Uterus (tissue), 4 donors: ENCODE measurements around the gene GMPR. TPM values are rescaled to one million over a fixed set of nuclear protein-coding genes. Genes with fewer than 3 reads are reported as not detected.
A peak's percentile ranks its signal among the peaks of the same experiment; 100 is the strongest.

Experiments
- DNase-seq, 2 donors: peaks; one replicate each; pipeline ENCODE4 v3.0.0-alpha.2; 2019 to 2020
- H3K27ac ChIP-seq, 2 donors: fragments of 200-600 bp; sonication (generic); 1 replicate in 1 of 2; 2 replicates in 1 of 2; pipeline ENCODE4 v1.5.1; 2016 to 2018
- H3K27me3 ChIP-seq, 2 donors: fragments of 200-600 bp; sonication (generic); one replicate each; pipeline ENCODE4 v1.5.1; 2018 to 2019; ENCODE audit warnings: control low read depth in 1 of 2
- H3K36me3 ChIP-seq, 2 donors: fragments of 200-600 bp; sonication (generic); one replicate each; pipeline ENCODE4 v1.5.1; 2019; ENCODE audit warnings: control low read depth in 1 of 2
- H3K4me1 ChIP-seq, 2 donors: fragments of 200-600 bp; sonication (generic); one replicate each; pipeline ENCODE4 v1.5.1; 2018 to 2019; ENCODE audit warnings: control low read depth in 1 of 2
- H3K4me3 ChIP-seq, 2 donors: fragments of 200-600 bp; sonication (generic); 1 replicate in 1 of 2; 2 replicates in 1 of 2; pipeline ENCODE4 v1.5.1; 2018 to 2019; ENCODE audit warnings: mild to moderate bottlenecking in 1 of 2
- H3K9me3 ChIP-seq, 2 donors: fragments of 200-600 bp; sonication (generic); one replicate each; pipeline ENCODE4 v1.5.1; 2019; ENCODE audit warnings: control low read depth in 1 of 2
- POLR2A ChIP-seq, 2 donors: fragments of 450-650 bp; IDR thresholded peaks; one replicate each; pipeline ENCODE4 v1.6.1; 2016; ENCODE audit warnings: antibody characterized with exemption in 2 of 2, mild to moderate bottlenecking in 1 of 2, moderate library complexity in 1 of 2
- intact Hi-C: fragments of 100-400 bp; cut with DNase I; formaldehyde crosslinking; loops from one replicate; pipeline ENCODE4 v1.15.1; 2023; ENCODE audit warnings: low total_unique reads
- small RNA-seq: library from RNA; depleted of rRNA; stranded (forward); fragments of <200 nt; gene quantifications from one replicate; pipeline ENCODE3, GENCODE V24; 2016
- total RNA-seq, 4 donors: library from RNA; depleted of rRNA in 3 of 4; stranded (reverse); fragments of >200 nt in 3 of 4; gene quantifications; one replicate each; pipeline versions ENCODE4 v1.1.0 to v1.2.4, GENCODE V29; 2014 to 2023
- TF ChIP-seq, protein P1 (sequence below), 4 experiments: fragments of 200-600 bp in 2 of 4; fragments of 450-650 bp in 2 of 4; sonication (generic) in 2 of 4; IDR thresholded peaks; one replicate each; pipeline ENCODE4 v1.5.1; 2016 to 2019; ENCODE audit warnings: antibody characterized with exemption in 4 of 4, mild to moderate bottlenecking in 2 of 4, moderate library complexity in 1 of 4
- donor health status: DM: yes; HTN: yes; CAD: no.

GMPR gene
- total RNA-seq, 4 donors from 2014 or later: 1.5 to 18.2 (median 10.6) TPM

DNA sequence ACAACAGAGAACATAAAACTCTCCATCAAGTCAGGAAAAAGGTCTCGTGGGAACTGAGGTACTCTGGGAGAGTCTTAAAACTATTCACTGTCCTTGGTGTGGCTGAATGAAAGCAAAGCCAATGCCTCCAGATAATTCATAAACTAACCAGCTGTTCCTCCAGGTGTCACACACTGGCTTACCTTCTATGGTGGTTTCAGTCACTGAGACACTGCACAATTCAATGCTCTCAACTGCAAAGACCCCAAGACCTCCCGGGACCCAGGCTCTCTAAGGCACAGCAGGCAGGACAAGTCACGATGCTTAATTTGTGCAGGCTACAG, 100.8 kb downstream of the GMPR start:
- Histone ChIP-seq H3K4me3 (no peak overlapping the region), H3K9me3 (no peaks in the 10 kb centered on the region), H3K4me1 (peaks cover 17 to 35% of the 10 kb centered on the region in 2 donors), H3K27me3 (no peaks in the 10 kb centered on the region), H3K27ac (peak overlapping the region; percentile 72 to 78), H3K36me3 (no peaks in the 10 kb centered on the region)
- intact Hi-C loops: loop anchor here (5.0 kb wide), 1 partner anchor 423 kb away; the partner anchor contains the start of gene ATXN1
- DNase-seq: no peak
- no peak for TF ChIP-seq POLR2A (IDR thresholded peaks at IDR 0.05)
- TF ChIP-seq, protein P1, sequence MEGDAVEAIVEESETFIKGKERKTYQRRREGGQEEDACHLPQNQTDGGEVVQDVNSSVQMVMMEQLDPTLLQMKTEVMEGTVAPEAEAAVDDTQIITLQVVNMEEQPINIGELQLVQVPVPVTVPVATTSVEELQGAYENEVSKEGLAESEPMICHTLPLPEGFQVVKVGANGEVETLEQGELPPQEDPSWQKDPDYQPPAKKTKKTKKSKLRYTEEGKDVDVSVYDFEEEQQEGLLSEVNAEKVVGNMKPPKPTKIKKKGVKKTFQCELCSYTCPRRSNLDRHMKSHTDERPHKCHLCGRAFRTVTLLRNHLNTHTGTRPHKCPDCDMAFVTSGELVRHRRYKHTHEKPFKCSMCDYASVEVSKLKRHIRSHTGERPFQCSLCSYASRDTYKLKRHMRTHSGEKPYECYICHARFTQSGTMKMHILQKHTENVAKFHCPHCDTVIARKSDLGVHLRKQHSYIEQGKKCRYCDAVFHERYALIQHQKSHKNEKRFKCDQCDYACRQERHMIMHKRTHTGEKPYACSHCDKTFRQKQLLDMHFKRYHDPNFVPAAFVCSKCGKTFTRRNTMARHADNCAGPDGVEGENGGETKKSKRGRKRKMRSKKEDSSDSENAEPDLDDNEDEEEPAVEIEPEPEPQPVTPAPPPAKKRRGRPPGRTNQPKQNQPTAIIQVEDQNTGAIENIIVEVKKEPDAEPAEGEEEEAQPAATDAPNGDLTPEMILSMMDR (IDR thresholded peaks at IDR 0.05): no peak

DNA sequence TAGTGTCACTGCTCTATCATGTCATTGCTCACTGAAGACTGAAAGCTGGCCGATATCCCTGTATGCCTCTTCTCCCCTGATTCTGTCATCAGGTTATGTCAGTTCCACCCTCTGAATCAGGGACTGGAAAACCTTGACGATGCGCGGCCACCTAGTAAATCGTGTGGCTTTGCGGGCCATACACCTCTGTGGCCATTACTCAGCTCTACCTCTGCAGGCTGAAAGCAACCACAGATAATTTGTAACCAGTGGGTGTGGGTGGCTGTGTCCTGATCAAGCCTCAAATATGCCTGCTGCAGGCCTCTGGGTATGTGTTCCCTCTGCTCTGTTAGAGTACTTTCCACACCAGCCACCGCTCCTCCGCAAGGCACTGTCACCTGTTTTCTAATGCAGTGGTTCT, 105.2 kb downstream of the GMPR start:
- Histone ChIP-seq H3K27me3 (no peaks in the 10 kb centered on the region), H3K9me3 (no peaks in the 10 kb centered on the region), H3K27ac (peak overlapping the region; percentile 72 to 80), H3K36me3 (no peaks in the 10 kb centered on the region), H3K4me1 (peaks cover 6 to 11% of the 10 kb centered on the region in 2 donors), H3K4me3 (no peak overlapping the region)
- DNase-seq: no peak
- no peak for TF ChIP-seq POLR2A (IDR thresholded peaks at IDR 0.05)
- TF ChIP-seq, protein P1 (IDR thresholded peaks at IDR 0.05): no peak
- intact Hi-C loops: loop anchor here (10.0 kb wide), 1 partner anchor 61 kb away; no protein-coding TSS in a partner anchor

DNA sequence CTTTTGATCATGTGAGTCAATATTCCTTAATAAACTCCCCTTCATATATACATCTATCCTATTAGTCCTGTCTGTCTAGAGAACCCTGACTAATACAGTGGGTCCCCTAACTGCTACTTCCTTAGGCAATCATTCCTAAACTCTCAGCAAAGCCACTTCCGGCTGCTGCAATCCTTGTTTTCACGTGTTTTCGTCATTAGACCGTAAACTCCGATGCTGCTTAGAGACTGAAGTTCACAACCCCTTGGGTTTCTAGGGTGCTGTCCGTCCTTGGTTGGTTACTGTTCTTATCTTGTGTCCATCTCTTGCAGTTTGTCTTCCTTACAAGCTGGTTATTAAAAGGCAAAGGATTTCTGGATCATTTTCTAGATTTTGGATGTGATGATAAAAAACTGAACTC, 106.4 kb downstream of the GMPR start:
- H3K27me3 ChIP-seq: no peaks in the 10 kb centered on the region
- H3K4me3 ChIP-seq: no peak overlapping the region
- intact Hi-C loops: loop anchor here (10.0 kb wide), 1 partner anchor 60 kb away; no protein-coding TSS in a partner anchor
- TF ChIP-seq POLR2A (IDR thresholded peaks at IDR 0.05): no peak
- TF ChIP-seq, protein P1 (IDR thresholded peaks at IDR 0.05): no peak
- H3K36me3 ChIP-seq: no peaks in the 10 kb centered on the region
- DNase-seq: peak in 1 of 2 donors; percentile 66
- H3K27ac ChIP-seq: peak overlapping the region; percentile 72 to 80
- H3K4me1 ChIP-seq: peaks cover 0 to 5% of the 10 kb centered on the region in 2 donors
- H3K9me3 ChIP-seq: no peaks in the 10 kb centered on the region

Small RNA genes lying within 50 kb of the gene (small RNA-seq; reads per million reads assigned to genes)
- not detected for gene RF00019
- gene RNU6-1114P: not detected

Other genes with a start within 250 kb of the GMPR start
- gene MYLIP, start 109.5 kb upstream of the GMPR start, total RNA-seq: 10 to 100 TPM; 11.5 to 79.2 (median 58.7) TPM